GM19238 (cell line): ENCODE data around the gene TBATA.
A peak's percentile ranks its signal among the peaks of the same experiment; 100 is the strongest.

Experiments
- DNase-seq: peaks from one replicate; pipeline ENCODE4 v3.0.0; 2011; ENCODE audit warnings: low spot score; ENCODE audit not compliant: insufficient read length

The TBATA gene

GRCh38 chr10:70785190-70785589, at the start of gene TBATA:
Gene TBATA (minus strand): TSS chr10:70785377. CDS start chr10:70783379, 1,998 bp downstream.
- no peak for DNase-seq

- DNase-seq, result no peak
Measured at GRCh38 chr10:70834441-70835151, 49.4 kb upstream of the TBATA start.

- no peak for DNase-seq
Measured at GRCh38 chr10:70834021-70834420, 48.8 kb upstream of the TBATA start.

GRCh38 chr10:70833601-70834000, 48.4 kb upstream of the TBATA start:
- no peak for DNase-seq

GRCh38 chr10:70832852-70833528, 47.8 kb upstream of the TBATA start:
- DNase-seq, result no peak

- no peak for DNase-seq
Measured at GRCh38 chr10:70832221-70832620, 47.0 kb upstream of the TBATA start.

GRCh38 chr10:70830164-70830563, 45.0 kb upstream of the TBATA start:
- DNase-seq, result no peak

GRCh38 chr10:70829543-70829942, 44.4 kb upstream of the TBATA start:
- DNase-seq, result no peak

GRCh38 chr10:70828923-70829322, 43.7 kb upstream of the TBATA start:
- no peak for DNase-seq

GRCh38 chr10:70827086-70827757, 42.0 kb upstream of the TBATA start:
- no peak for DNase-seq

- no peak for DNase-seq
Measured at GRCh38 chr10:70822076-70822820, 37.1 kb upstream of the TBATA start.

GRCh38 chr10:70820976-70821750, 36.0 kb upstream of the TBATA start:
- no peak for DNase-seq

- DNase-seq, result peak; percentile 55
Measured at GRCh38 chr10:70816220-70816894, 31.2 kb upstream of the TBATA start.

- DNase-seq, result peak; percentile 99
Measured at GRCh38 chr10:70815504-70816219, 30.5 kb upstream of the TBATA start, which contains the start of gene SGPL1. Gene SGPL1 (plus strand): TSS chr10:70815948. CDS start chr10:70816854, 906 bp downstream.

- DNase-seq, result no peak
Measured at GRCh38 chr10:70814126-70814525, 28.9 kb upstream of the TBATA start.

- no peak for DNase-seq
Measured at GRCh38 chr10:70812814-70813213, 27.6 kb upstream of the TBATA start.

- no peak for DNase-seq
Measured at GRCh38 chr10:70811881-70812280, 26.7 kb upstream of the TBATA start.

GRCh38 chr10:70810967-70811366, 25.8 kb upstream of the TBATA start:
- no peak for DNase-seq

GRCh38 chr10:70809726-70810125, 24.5 kb upstream of the TBATA start:
- DNase-seq, result no peak
